Ureter (tissue), 1 donor: ENCODE data around the gene CNOT6L. TPM values are rescaled to one million over a fixed set of nuclear protein-coding genes. Genes with fewer than 3 reads are reported as not detected.
"Not testable (repeated sequence)": the region's sequence is repeated elsewhere in the genome, so short reads cannot be mapped to it uniquely, and the experiment has no call there.

Source experiments
- DNase-seq: peaks from one replicate; pipeline ENCODE4 v3.0.0-alpha.2; 2020; ENCODE audit warnings: low spot score
- total RNA-seq: library from RNA; stranded (reverse); gene quantifications from one replicate; pipeline ENCODE4 v1.2.4, GENCODE V29; 2023
- donor health status: DM: yes; HTN: yes; CAD: no.

Gene CNOT6L
- total RNA-seq, result 64.7 TPM

- peak; percentile 76 for DNase-seq
Measured at GRCh38 chr4:77818602-77819403, at the start of gene CNOT6L. TSS of gene CNOT6L (minus strand) at chr4:77819368. CDS start at chr4:77819308, 60 bp downstream.

- no peak for DNase-seq
Measured at GRCh38 chr4:77865259-77865658, 46.1 kb upstream of the CNOT6L start.

GRCh38 chr4:77863341-77863740 is 44.2 kb upstream of the CNOT6L start:
- not testable (repeated sequence) for DNase-seq

GRCh38 chr4:77862478-77863216 is 43.5 kb upstream of the CNOT6L start, which contains the start of gene MRPL1:
TSS of gene MRPL1 (plus strand) at chr4:77862830. CDS start at chr4:77862849, 19 bp downstream.
- peak; percentile 95 for DNase-seq

GRCh38 chr4:77861495-77861894 is 42.3 kb upstream of the CNOT6L start:
- no peak for DNase-seq

- DNase-seq, result no peak
Measured at GRCh38 chr4:77859256-77859655, 40.1 kb upstream of the CNOT6L start.

- DNase-seq, result no peak
Measured at GRCh38 chr4:77856152-77856551, 37.0 kb upstream of the CNOT6L start.

GRCh38 chr4:77854431-77855111 is 35.4 kb upstream of the CNOT6L start:
- DNase-seq, result no peak

- no peak for DNase-seq
Measured at GRCh38 chr4:77852892-77853495, 33.8 kb upstream of the CNOT6L start.

- no peak for DNase-seq
Measured at GRCh38 chr4:77849278-77849965, 30.3 kb upstream of the CNOT6L start.

GRCh38 chr4:77848508-77848907 is 29.3 kb upstream of the CNOT6L start:
- no peak for DNase-seq

- DNase-seq, result no peak
Measured at GRCh38 chr4:77845929-77846328, 26.8 kb upstream of the CNOT6L start.

- DNase-seq, result no peak
Measured at GRCh38 chr4:77845400-77845799, 26.2 kb upstream of the CNOT6L start.

- DNase-seq, result no peak
Measured at GRCh38 chr4:77844363-77844762, 25.2 kb upstream of the CNOT6L start.

GRCh38 chr4:77843628-77844027 is 24.5 kb upstream of the CNOT6L start:
- no peak for DNase-seq

- DNase-seq, result no peak
Measured at GRCh38 chr4:77834403-77834802, 15.2 kb upstream of the CNOT6L start.

GRCh38 chr4:77833126-77833724 is 14.1 kb upstream of the CNOT6L start:
- no peak for DNase-seq

- no peak for DNase-seq
Measured at GRCh38 chr4:77827343-77827742, 8.2 kb upstream of the CNOT6L start.

- DNase-seq, result no peak
Measured at GRCh38 chr4:77826275-77826674, 7.1 kb upstream of the CNOT6L start.

- DNase-seq, result no peak
Measured at GRCh38 chr4:77821775-77822174, 2.6 kb upstream of the CNOT6L start.
